ENCODE results near the gene NKAIN4.

- TF ChIP-seq, protein P1, sequence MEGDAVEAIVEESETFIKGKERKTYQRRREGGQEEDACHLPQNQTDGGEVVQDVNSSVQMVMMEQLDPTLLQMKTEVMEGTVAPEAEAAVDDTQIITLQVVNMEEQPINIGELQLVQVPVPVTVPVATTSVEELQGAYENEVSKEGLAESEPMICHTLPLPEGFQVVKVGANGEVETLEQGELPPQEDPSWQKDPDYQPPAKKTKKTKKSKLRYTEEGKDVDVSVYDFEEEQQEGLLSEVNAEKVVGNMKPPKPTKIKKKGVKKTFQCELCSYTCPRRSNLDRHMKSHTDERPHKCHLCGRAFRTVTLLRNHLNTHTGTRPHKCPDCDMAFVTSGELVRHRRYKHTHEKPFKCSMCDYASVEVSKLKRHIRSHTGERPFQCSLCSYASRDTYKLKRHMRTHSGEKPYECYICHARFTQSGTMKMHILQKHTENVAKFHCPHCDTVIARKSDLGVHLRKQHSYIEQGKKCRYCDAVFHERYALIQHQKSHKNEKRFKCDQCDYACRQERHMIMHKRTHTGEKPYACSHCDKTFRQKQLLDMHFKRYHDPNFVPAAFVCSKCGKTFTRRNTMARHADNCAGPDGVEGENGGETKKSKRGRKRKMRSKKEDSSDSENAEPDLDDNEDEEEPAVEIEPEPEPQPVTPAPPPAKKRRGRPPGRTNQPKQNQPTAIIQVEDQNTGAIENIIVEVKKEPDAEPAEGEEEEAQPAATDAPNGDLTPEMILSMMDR (conservative IDR thresholded peaks at IDR 0.05 in 1 of 2, IDR thresholded peaks at IDR 0.05 in 1 of 2; ENCODE audit: extremely low read depth in 1 of 2, insufficient read depth in 1 of 2, low read depth in 1 of 2, low read length in 2 of 2), result no peak
- TF ChIP-seq EZH2 (IDR thresholded peaks at IDR 0.05; ENCODE audit: borderline replicate concordance, low read length), result no peak
Observed at GRCh38 chr20:63270606-63271325, 16.5 kb upstream of the NKAIN4 start.

Measured in mammary epithelial cell (primary cell).